Sigmoid colon (tissue), 4 donors: ENCODE measurements around the gene C14orf180.

Experiments
- CTCF ChIP-seq, 4 experiments: fragments of 450-650 bp in 3 of 4; fragments of 200-600 bp in 1 of 4; IDR thresholded peaks; one replicate each; pipeline ENCODE4 v1.5.1; 2016 to 2019; ENCODE audit warnings: antibody characterized with exemption in 4 of 4, mild to moderate bottlenecking in 3 of 4, moderate library complexity in 2 of 4
- POLR2AphosphoS5 ChIP-seq, 4 donors: sonication (generic); formaldehyde crosslinking; IDR thresholded peaks; one replicate each; pipeline ENCODE4 v1.6.1; 2017; ENCODE audit warnings: antibody characterized with exemption in 4 of 4

DNA sequence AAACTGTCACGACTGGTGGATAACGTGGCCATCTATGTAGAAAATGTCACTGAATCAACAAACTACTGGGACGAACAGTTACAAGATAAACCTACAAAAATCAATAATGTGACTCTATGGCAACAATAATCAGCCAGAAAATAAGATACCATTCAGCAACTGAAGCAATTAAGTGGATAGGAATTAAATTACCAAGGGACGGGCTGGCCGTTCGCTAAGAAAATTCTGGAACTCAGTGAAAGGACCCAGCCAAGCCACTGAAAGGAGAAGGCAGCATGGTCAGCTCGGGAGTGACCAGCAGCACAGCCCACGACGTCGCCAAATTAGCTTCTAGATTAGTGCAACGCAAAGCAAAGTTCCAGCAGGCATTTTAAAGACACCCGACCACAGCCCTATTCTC is 58.6 kb downstream of the C14orf180 start:
- no peak for TF ChIP-seq POLR2AphosphoS5 (IDR thresholded peaks at IDR 0.05)
- TF ChIP-seq CTCF (IDR thresholded peaks at IDR 0.05): no peak
